ENCODE data around the gene FGF6. TPM values are rescaled to one million over a fixed set of nuclear protein-coding genes. Genes with fewer than 3 reads are reported as not detected.
"Not testable (repeated sequence)": the region's sequence is repeated elsewhere in the genome, so short reads cannot be mapped to it uniquely, and the experiment has no call there.

The FGF6 gene
- total and polyA plus RNA-seq, 7 donors, result not detected

GRCh38 chr12:4472046-4472445 is 26.4 kb upstream of the FGF6 start:
- Histone ChIP-seq H3K4me3 (no peak overlapping the region), H3K27ac (no peak overlapping the region), H3K36me3 (no peaks in the 10 kb centered on the region), H3K4me1 (no peaks in the 10 kb centered on the region), H3K9me3 (no peaks in the 10 kb centered on the region), H3K27me3 (no peaks in the 10 kb centered on the region)
- no peak for DNase-seq
- intact Hi-C loops (cut with DNase I), result no loop called here
- WGBS, 2 donors, result 67 to 75% methylated on average over 2 of the region's 2 CpGs
- TF ChIP-seq POLR2A (IDR thresholded peaks at IDR 0.05) (no peak), POLR2AphosphoS5 (IDR thresholded peaks at IDR 0.05) (no peak), EP300 (IDR thresholded peaks at IDR 0.05) (no peak), CTCF (IDR thresholded peaks at IDR 0.05) (no peak)

GRCh38 chr12:4471256-4471655 is 25.6 kb upstream of the FGF6 start:
- no peaks in the 10 kb centered on the region for H3K36me3 ChIP-seq
- intact Hi-C loops (cut with DNase I), result no loop called here
- no peak overlapping the region for H3K27ac ChIP-seq
- no peak for TF ChIP-seq POLR2A (IDR thresholded peaks at IDR 0.05)
- no peak for TF ChIP-seq CTCF (IDR thresholded peaks at IDR 0.05)
- no peak for TF ChIP-seq POLR2AphosphoS5 (IDR thresholded peaks at IDR 0.05)
- TF ChIP-seq EP300 (IDR thresholded peaks at IDR 0.05), result no peak
- no peaks in the 10 kb centered on the region for H3K9me3 ChIP-seq
- DNase-seq, result no peak
- no peaks in the 10 kb centered on the region for H3K4me1 ChIP-seq
- 66 to 80% methylated on average over 4 of the region's 4 CpGs for WGBS, 2 donors
- no peak overlapping the region for H3K4me3 ChIP-seq
- H3K27me3 ChIP-seq, result no peaks in the 10 kb centered on the region

- no peak for TF ChIP-seq EP300 (IDR thresholded peaks at IDR 0.05)
- no peak for TF ChIP-seq POLR2AphosphoS5 (IDR thresholded peaks at IDR 0.05)
- TF ChIP-seq POLR2A (IDR thresholded peaks at IDR 0.05), result no peak
- TF ChIP-seq CTCF (IDR thresholded peaks at IDR 0.05), result no peak
- Histone ChIP-seq H3K4me1 (no peaks in the 10 kb centered on the region), H3K27me3 (no peaks in the 10 kb centered on the region), H3K36me3 (no peaks in the 10 kb centered on the region), H3K9me3 (no peaks in the 10 kb centered on the region), H3K4me3 (no peak overlapping the region), H3K27ac (no peak overlapping the region)
- DNase-seq, result no peak
- intact Hi-C loops (cut with DNase I), result no loop called here
Observed at GRCh38 chr12:4468994-4469393, 23.4 kb upstream of the FGF6 start.

GRCh38 chr12:4460761-4461160 is 15.1 kb upstream of the FGF6 start:
- 53 to 87% methylated on average over 4 of the region's 4 CpGs for WGBS, 2 donors
- no peak for DNase-seq

GRCh38 chr12:4455849-4456248 is 10.2 kb upstream of the FGF6 start:
- H3K27me3 ChIP-seq; H3K9me3 ChIP-seq; DNase-seq; H3K4me3 ChIP-seq; H3K36me3 ChIP-seq; H3K27ac ChIP-seq; intact Hi-C loops (cut with DNase I); H3K4me1 ChIP-seq: not testable (repeated sequence)
- WGBS, 2 donors, result 89 to 92% methylated on average over 4 of the region's 4 CpGs

More at GRCh38 chr12:4460761-4461160, 15.1 kb upstream of the FGF6 start:
- Histone ChIP-seq H3K27ac (no peak overlapping the region), H3K4me3 (no peak overlapping the region), H3K27me3 (no peaks in the 10 kb centered on the region), H3K4me1 (no peaks in the 10 kb centered on the region), H3K9me3 (no peaks in the 10 kb centered on the region), H3K36me3 (no peaks in the 10 kb centered on the region)
- TF ChIP-seq EP300 (IDR thresholded peaks at IDR 0.05), result no peak
- TF ChIP-seq POLR2A (IDR thresholded peaks at IDR 0.05), result no peak
- no peak for TF ChIP-seq POLR2AphosphoS5 (IDR thresholded peaks at IDR 0.05)
- TF ChIP-seq CTCF (IDR thresholded peaks at IDR 0.05), result no peak
- intact Hi-C loops (cut with DNase I), result no loop called here

Data from sigmoid colon (tissue), 7 donors.